KMS-11 (cell line): ENCODE results near the gene GPR180.

Experiments used
- H2AFZ ChIP-seq: fragments of 200-600 bp; sonication (generic); 2 replicates; pipeline ENCODE4 v1.6.1; 2016; ENCODE audit warnings: antibody characterized with exemption, mixed run types, low read depth
- H3K27ac ChIP-seq: fragments of 200-600 bp; sonication (generic); 2 replicates; pipeline ENCODE4 v1.6.1; 2016; ENCODE audit warnings: mild to moderate bottlenecking, mixed run types
- H3K27me3 ChIP-seq: fragments of 200-600 bp; sonication (generic); 2 replicates; pipeline ENCODE4 v1.6.1; 2017; ENCODE audit warnings: mild to moderate bottlenecking, low read depth, mixed run types, moderate library complexity; ENCODE audit not compliant: insufficient read depth
- H3K36me3 ChIP-seq: fragments of 200-600 bp; sonication (generic); 2 replicates; pipeline ENCODE4 v1.6.1; 2017; ENCODE audit warnings: mild to moderate bottlenecking, mixed run types; ENCODE audit not compliant: insufficient read depth
- H3K4me1 ChIP-seq: fragments of 200-600 bp; sonication (generic); 2 replicates; pipeline ENCODE4 v1.6.1; 2016; ENCODE audit warnings: mild to moderate bottlenecking, low read depth, mixed run types; ENCODE audit not compliant: poor library complexity, severe bottlenecking
- H3K4me2 ChIP-seq: fragments of 200-600 bp; sonication (generic); 2 replicates; pipeline ENCODE4 v1.7.0; 2016; ENCODE audit warnings: mild to moderate bottlenecking, mixed run types
- H3K4me3 ChIP-seq: fragments of 200-600 bp; sonication (generic); IDR thresholded peaks from 2 replicates; pipeline ENCODE4 v1.6.1; 2017; ENCODE audit warnings: low read depth, low read length, mixed read lengths; ENCODE audit not compliant: insufficient read depth
- H3K79me2 ChIP-seq: fragments of 200-600 bp; sonication (generic); 2 replicates; pipeline ENCODE4 v1.6.1; 2016; ENCODE audit warnings: low read depth, mixed run types; ENCODE audit not compliant: insufficient read depth
- H3K9ac ChIP-seq: fragments of 200-600 bp; sonication (generic); 2 replicates; pipeline ENCODE4 v1.6.1; 2016; ENCODE audit warnings: mild to moderate bottlenecking, mixed run types
- H4K20me1 ChIP-seq: fragments of 200-600 bp; sonication (generic); 2 replicates; pipeline ENCODE4 v1.6.1; 2016; ENCODE audit warnings: mild to moderate bottlenecking, mixed run types; ENCODE audit not compliant: insufficient read depth
- TF ChIP-seq, protein P1 (sequence below): fragments of 200-600 bp; sonication (generic); conservative IDR thresholded peaks from 2 replicates; pipeline ENCODE4 v1.6.1; 2017; ENCODE audit warnings: low read depth, mild to moderate bottlenecking, antibody characterized with exemption, low read length, moderate library complexity, mixed read lengths

GPR180 gene

DNA sequence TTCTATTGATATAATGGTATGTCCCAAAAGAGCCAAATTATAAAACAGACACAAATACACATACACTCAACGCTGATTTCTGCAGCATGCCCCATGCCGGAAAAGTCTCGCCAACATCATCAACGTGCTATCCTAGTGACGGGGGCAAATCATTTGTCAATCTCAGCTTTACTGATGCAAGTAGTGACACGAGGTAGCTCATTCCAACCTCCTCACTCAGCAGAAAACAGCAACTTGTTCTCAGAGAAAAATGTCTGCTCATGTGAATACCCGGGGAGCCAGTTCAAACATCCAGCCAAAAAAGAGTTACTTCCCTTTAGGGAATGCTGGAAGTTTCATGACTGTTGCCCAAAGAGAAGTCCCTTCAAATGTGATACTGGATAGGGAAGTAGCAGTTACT is 64.4 kb downstream of the GPR180 start:
- no peaks in the 10 kb centered on the region for H3K79me2 ChIP-seq
- H3K27ac ChIP-seq: no peak overlapping the region
- no peak overlapping the region for H2AFZ ChIP-seq
- H3K4me2 ChIP-seq: no peak overlapping the region
- H3K36me3 ChIP-seq: no peaks in the 10 kb centered on the region
- no peak overlapping the region for H3K4me3 ChIP-seq
- peaks cover 4% of the 10 kb centered on the region for H3K4me1 ChIP-seq
- no peaks in the 10 kb centered on the region for H3K27me3 ChIP-seq
- no peaks in the 10 kb centered on the region for H4K20me1 ChIP-seq
- H3K9ac ChIP-seq: no peak overlapping the region
- TF ChIP-seq, protein P1, sequence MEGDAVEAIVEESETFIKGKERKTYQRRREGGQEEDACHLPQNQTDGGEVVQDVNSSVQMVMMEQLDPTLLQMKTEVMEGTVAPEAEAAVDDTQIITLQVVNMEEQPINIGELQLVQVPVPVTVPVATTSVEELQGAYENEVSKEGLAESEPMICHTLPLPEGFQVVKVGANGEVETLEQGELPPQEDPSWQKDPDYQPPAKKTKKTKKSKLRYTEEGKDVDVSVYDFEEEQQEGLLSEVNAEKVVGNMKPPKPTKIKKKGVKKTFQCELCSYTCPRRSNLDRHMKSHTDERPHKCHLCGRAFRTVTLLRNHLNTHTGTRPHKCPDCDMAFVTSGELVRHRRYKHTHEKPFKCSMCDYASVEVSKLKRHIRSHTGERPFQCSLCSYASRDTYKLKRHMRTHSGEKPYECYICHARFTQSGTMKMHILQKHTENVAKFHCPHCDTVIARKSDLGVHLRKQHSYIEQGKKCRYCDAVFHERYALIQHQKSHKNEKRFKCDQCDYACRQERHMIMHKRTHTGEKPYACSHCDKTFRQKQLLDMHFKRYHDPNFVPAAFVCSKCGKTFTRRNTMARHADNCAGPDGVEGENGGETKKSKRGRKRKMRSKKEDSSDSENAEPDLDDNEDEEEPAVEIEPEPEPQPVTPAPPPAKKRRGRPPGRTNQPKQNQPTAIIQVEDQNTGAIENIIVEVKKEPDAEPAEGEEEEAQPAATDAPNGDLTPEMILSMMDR: no peak

DNA sequence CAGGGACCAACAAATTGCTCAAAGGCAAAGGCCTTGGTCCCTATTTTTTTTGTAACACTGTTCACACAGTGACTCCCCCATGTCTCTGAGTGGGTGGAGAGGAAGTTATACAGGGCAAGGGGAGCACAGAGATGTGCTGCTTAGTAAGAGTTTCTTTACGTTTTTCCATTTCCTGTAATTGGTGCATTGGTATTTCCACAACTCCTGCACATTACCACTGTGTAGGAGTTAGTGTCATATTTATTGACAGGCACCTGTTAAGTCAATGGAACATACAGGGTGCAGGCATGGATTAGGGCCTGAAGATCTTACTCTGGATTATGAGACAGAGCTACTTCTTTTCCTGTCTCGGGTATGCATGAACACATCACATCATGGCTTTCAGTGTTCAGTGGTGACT is 65.5 kb downstream of the GPR180 start:
- TF ChIP-seq, protein P1: no peak

DNA sequence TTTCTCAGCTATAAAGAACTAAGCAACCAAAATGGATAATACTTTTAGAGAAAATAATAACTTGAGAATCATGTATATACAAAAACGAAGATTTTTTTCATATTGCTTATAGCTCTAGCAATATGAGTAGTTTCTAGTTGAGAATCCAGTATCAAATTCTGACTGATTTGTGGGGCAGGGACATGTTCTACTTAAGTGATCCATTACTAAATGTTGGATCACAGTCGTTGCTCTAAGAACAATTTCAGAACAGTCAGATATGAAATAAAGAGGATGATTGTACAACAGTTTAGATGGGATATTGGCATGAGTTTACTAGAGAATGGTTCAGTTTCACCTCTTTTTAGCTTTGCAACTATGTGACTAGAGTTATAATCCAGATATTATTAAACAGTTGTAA is 70.7 kb downstream of the GPR180 start:
- no peak overlapping the region for H3K27ac ChIP-seq
- no peaks in the 10 kb centered on the region for H3K79me2 ChIP-seq
- TF ChIP-seq, protein P1: no peak
- H3K4me3 ChIP-seq: no peak overlapping the region
- H3K4me1 ChIP-seq: no peaks in the 10 kb centered on the region
- H4K20me1 ChIP-seq: no peaks in the 10 kb centered on the region
- H3K36me3 ChIP-seq: no peaks in the 10 kb centered on the region
- no peak overlapping the region for H3K9ac ChIP-seq
- H3K27me3 ChIP-seq: no peaks in the 10 kb centered on the region
- H3K4me2 ChIP-seq: no peak overlapping the region
- no peak overlapping the region for H2AFZ ChIP-seq

More for the DNA sequence above, 65.5 kb downstream of the GPR180 start:
- Histone ChIP-seq H3K27me3 (no peaks in the 10 kb centered on the region), H3K36me3 (no peaks in the 10 kb centered on the region), H3K4me1 (no peaks in the 10 kb centered on the region), H4K20me1 (no peaks in the 10 kb centered on the region), H3K4me3 (no peak overlapping the region), H3K9ac (no peak overlapping the region), H3K27ac (no peak overlapping the region), H3K4me2 (no peak overlapping the region), H3K79me2 (no peaks in the 10 kb centered on the region), H2AFZ (no peak overlapping the region)

DNA sequence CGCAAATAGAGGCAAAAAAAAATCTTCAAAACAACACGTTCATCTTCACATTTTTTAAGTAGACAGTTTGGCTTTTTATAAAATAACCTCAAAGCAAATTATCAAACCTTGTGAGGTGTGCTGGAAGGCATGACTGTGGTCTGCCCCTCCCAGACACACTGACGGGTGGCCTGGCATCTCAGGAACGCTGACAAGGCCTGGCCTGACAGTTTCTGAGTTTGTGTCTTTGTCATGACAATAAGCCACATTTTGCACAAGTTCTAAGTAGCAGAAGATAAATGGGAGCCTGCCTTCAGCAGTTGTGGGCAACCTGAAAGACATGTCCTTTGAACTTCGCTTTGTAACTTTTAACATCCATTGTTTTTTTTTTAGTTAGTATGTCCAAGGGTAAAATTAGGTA is 72.2 kb downstream of the GPR180 start:
- Histone ChIP-seq H3K9ac (no peak overlapping the region), H3K27ac (no peak overlapping the region), H3K27me3 (no peaks in the 10 kb centered on the region), H3K4me2 (no peak overlapping the region), H3K36me3 (no peaks in the 10 kb centered on the region), H2AFZ (no peak overlapping the region), H3K79me2 (no peaks in the 10 kb centered on the region), H3K4me3 (no peak overlapping the region), H3K4me1 (no peaks in the 10 kb centered on the region), H4K20me1 (no peaks in the 10 kb centered on the region)
- TF ChIP-seq, protein P1: no peak
